VCaP (cell line): ENCODE measurements around the gene TECPR2.
"Not testable (repeated sequence)": the region's sequence is repeated elsewhere in the genome, so short reads cannot be mapped to it uniquely, and the experiment has no call there.

ENCODE experiments used
- H3K27ac ChIP-seq: fragments of 450-650 bp; 2 replicates; pipeline ENCODE4 v1.5.1; 2017
- TF ChIP-seq, protein P1 (sequence below): fragments of 450-650 bp; conservative IDR thresholded peaks from 2 replicates; pipeline ENCODE4 v1.5.1; 2017; ENCODE audit warnings: mild to moderate bottlenecking, moderate library complexity

The TECPR2 gene

DNA sequence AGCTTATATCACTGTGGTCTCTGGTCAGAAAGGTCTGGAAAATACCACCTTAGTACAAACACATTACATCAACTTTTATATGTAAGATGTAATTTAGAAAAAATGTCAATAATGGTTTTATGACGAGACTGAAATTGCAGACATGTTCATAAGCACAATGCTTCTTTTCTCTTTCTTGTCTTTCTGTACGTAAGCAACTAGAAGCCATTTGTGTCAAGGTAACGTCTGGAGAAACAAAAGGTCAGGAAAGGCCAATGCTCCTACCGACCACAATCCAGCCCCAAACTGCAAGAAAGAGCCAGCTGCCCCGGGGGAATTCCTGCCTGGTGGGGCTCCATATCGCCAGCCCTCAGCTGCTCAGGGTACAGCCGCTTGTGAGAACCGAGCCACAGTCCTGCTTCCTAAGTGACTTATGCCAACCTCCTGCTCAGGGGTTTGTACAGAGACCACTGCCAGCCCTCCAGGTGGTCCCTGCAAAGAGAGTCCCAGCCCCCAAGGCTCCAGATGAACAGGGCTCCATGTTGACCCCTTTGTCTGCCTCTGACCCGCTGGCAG, 36.9 kb upstream of the TECPR2 start:
- H3K27ac ChIP-seq = no peak overlapping the region
- TF ChIP-seq, protein P1, sequence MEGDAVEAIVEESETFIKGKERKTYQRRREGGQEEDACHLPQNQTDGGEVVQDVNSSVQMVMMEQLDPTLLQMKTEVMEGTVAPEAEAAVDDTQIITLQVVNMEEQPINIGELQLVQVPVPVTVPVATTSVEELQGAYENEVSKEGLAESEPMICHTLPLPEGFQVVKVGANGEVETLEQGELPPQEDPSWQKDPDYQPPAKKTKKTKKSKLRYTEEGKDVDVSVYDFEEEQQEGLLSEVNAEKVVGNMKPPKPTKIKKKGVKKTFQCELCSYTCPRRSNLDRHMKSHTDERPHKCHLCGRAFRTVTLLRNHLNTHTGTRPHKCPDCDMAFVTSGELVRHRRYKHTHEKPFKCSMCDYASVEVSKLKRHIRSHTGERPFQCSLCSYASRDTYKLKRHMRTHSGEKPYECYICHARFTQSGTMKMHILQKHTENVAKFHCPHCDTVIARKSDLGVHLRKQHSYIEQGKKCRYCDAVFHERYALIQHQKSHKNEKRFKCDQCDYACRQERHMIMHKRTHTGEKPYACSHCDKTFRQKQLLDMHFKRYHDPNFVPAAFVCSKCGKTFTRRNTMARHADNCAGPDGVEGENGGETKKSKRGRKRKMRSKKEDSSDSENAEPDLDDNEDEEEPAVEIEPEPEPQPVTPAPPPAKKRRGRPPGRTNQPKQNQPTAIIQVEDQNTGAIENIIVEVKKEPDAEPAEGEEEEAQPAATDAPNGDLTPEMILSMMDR = no peak

DNA sequence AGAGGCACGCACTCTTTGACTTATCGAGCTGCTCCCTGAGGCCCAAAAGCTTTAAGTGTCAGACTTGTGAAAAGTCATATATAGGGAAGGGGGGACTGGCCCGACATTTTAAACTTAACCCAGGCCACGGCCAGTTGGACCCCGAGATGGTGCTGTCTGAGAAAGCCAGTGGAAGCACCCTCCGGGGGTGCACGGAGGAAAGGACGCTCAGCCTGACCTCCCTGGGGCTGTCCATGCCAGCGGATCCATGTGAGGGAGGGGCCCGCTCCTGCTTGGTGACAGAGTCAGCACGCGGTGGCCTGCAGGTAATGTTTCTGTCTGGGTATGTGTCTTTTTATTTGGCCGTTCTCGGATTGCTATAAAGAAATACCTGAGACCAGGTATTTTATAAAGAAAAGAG, 36.2 kb upstream of the TECPR2 start:
- TF ChIP-seq, protein P1 = no peak
- no peak overlapping the region for H3K27ac ChIP-seq

DNA sequence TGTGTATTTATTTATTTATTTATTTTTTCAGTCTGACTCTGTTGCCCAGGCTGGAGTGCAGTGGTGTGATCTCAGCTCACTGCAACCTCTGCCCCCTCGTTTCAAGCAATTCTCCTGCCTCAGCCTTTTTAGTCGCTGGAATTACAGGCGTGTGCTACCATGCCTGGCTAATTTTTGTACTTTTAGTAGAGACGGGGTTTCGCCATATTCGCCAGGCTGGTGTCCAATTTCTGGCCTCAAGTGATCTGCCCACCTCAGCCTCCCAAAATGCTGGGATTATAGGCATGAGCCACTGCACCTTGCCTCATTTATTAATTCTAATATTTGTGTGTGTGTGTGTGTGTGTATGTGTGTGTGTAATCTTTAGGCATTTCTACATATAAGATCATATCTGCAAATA, 33.4 kb upstream of the TECPR2 start:
- H3K27ac ChIP-seq = not testable (repeated sequence)

DNA sequence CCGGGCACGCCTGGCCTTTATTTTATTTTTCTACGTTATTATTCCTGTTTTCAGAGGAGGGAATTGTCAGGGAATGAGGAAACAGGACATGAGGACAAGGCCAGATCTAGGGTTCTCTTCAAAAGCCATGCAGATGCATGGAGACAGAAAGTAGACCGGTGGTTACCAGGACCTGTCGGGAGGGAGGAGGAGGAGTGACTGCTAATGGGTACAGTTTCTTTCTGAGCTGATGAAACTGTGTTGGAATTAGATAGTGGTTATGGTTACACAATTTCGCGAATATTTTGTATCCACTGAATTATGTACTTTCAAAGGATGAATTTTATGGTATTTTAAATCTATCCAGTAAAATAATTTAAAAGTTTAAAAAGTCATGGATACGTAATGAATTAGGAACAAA, 31.9 kb upstream of the TECPR2 start:
- TF ChIP-seq, protein P1 = no peak
- no peak overlapping the region for H3K27ac ChIP-seq

DNA sequence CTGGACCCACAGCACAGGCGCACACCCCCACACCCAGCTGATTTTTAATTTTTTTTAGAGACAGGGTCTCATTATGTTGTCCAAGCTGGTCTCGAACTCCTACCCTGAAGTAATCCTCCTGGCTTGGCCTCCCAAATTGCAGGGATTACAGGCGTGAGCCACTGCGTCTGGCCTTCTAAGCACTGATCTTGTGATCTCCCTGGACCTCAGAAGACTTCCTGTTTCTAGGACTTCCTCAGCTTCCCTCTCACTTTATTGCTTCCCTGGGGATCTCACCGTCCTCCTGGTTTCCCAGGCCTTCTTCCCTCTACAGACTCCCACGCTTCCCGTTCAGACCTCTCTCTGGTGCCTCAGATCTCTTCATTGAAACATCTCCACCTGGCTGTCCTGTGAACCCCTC, 29.4 kb upstream of the TECPR2 start:
- TF ChIP-seq, protein P1 = no peak
- no peak overlapping the region for H3K27ac ChIP-seq

DNA sequence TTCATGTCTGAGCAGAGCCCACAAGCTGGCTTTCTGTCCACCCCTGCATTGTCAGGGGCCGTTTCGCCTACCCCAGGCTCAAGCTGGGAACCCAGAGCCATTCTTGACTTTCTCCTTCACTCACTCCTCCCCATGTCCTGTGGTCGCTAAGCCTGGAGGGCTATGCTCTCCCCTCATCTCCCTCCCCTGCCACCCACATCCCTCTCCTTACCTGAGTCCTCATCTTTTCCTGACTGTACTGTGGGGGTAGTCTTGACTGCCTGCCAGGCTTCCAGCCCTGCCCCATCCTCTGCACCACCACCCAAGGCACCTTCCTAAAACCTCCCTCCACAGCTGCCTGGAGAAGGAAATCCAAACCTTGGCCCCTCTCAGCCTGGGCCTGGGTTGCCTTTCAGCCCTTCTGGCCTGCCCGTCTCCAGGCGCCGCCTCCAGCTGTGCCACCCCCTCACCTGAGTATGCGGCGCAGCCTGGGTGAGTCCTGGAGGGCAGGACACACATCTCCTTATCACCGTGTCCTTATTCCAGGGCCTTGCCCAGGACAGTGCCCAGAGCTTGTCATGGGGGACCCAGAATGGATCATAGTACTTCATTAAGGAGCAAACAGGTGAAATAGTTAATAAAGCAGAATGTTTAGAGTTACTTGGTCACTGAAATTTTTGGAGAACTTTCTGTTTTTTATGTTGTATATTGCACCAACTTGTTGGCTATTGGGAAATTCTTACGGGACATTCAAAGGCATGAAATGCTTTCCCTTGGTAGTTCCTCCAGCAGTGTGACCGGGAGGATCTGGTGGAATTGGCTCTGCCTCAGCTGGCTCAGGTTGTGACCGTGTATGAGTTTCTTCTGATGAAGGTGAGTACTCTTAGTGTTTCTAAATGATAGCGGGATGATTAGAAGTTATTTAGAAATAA, 28.7 kb upstream of the TECPR2 start:
- H3K27ac ChIP-seq = no peak overlapping the region
- TF ChIP-seq, protein P1 = no peak

DNA sequence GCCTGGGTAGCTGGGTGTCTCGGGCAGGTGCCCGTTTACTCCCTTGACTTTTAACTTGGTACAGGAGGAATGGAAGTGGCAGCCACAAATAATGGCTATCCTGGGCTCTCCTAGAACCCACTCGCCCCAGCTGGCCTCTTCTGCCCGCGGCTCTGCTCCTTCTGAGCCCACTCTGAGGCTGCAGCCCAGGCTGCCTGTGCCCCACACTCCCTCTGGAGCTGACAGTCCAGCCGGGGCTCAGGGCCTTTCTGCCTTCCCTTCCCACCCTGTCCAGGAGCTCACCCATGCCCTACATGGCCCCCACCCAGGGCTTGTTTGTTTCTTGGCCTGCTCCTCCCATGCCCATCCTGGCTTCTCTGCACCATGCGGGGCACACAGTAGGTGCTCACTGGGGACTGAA, 27.6 kb upstream of the TECPR2 start:
- TF ChIP-seq, protein P1 = no peak

DNA sequence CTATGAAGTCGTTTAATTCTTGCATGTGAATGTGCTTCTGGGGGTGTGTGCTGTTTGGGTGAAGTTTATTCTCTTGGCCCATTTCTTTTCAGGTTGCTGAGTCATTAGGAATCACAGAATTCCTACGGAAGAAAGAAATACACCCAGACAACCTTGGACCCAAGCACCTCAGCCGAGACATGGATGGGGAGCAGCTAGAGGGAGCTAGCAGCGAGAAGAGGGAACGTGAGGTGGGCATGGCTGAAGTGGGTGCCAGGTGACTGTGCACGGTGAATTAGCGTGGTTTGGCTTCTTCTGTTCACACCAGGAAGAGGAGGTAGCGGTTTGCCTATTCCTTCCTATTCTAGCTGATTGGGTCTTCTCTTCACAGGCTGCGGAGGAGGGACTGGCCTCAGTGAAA, 24.0 kb upstream of the TECPR2 start:
- TF ChIP-seq, protein P1 = no peak
- H3K27ac ChIP-seq = no peak overlapping the region

More for the DNA sequence above, 27.6 kb upstream of the TECPR2 start:
- H3K27ac ChIP-seq = no peak overlapping the region
